Measurements from ENCODE around the gene PIMREG.

DNA sequence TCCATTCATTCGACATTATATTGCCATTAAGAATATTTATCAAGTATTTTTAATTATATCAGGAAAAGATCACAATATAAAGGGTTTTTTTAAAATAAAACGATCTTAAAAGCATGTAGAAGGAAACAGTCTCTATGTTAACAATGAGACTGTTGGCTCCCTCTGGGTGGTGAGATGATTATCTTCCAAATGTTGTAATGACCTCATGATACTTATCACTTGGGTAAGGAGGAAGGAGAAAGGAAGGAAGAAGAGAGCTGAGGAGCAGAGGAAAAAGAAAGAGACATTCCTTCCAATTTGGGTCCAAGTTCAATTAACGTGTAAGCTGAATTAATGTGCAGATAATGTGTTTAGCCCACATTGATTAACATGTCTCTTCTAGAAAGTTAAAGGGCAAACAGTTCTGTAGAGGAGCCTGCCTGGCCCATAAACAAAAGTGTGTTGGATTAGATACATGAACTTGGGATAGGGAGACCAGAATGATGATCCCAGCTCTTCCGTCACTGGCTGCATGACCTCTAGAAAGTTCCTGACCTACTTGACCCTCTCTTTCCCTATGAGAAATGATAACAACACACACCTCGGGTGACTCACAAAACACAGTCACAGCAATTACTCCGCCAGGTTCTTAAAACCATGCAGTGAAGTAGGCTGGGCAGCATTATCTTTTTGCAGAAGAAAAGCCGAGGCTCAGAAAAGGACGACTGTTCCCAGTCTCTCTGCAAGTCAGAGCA lies 32.0 kb downstream of the PIMREG start:
- TF ChIP-seq, protein P1, sequence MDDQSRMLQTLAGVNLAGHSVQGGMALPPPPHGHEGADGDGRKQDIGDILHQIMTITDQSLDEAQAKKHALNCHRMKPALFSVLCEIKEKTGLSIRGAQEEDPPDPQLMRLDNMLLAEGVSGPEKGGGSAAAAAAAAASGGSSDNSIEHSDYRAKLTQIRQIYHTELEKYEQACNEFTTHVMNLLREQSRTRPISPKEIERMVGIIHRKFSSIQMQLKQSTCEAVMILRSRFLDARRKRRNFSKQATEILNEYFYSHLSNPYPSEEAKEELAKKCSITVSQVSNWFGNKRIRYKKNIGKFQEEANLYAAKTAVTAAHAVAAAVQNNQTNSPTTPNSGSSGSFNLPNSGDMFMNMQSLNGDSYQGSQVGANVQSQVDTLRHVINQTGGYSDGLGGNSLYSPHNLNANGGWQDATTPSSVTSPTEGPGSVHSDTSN (CRISPR knock-in tag; IDR thresholded peaks at IDR 0.05): no peak
- TF ChIP-seq, protein P2, sequence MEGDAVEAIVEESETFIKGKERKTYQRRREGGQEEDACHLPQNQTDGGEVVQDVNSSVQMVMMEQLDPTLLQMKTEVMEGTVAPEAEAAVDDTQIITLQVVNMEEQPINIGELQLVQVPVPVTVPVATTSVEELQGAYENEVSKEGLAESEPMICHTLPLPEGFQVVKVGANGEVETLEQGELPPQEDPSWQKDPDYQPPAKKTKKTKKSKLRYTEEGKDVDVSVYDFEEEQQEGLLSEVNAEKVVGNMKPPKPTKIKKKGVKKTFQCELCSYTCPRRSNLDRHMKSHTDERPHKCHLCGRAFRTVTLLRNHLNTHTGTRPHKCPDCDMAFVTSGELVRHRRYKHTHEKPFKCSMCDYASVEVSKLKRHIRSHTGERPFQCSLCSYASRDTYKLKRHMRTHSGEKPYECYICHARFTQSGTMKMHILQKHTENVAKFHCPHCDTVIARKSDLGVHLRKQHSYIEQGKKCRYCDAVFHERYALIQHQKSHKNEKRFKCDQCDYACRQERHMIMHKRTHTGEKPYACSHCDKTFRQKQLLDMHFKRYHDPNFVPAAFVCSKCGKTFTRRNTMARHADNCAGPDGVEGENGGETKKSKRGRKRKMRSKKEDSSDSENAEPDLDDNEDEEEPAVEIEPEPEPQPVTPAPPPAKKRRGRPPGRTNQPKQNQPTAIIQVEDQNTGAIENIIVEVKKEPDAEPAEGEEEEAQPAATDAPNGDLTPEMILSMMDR (tag by site-specific recombination; IDR thresholded peaks at IDR 0.05): no peak
- TF ChIP-seq ZNF423 (tag by site-specific recombination; IDR thresholded peaks at IDR 0.05) (no peak), ZNF121 (tag by site-specific recombination; IDR thresholded peaks at IDR 0.05) (no peak)

Measured in HEK293 (cell line).